Measurements from ENCODE around the gene MRPL46.

DNA sequence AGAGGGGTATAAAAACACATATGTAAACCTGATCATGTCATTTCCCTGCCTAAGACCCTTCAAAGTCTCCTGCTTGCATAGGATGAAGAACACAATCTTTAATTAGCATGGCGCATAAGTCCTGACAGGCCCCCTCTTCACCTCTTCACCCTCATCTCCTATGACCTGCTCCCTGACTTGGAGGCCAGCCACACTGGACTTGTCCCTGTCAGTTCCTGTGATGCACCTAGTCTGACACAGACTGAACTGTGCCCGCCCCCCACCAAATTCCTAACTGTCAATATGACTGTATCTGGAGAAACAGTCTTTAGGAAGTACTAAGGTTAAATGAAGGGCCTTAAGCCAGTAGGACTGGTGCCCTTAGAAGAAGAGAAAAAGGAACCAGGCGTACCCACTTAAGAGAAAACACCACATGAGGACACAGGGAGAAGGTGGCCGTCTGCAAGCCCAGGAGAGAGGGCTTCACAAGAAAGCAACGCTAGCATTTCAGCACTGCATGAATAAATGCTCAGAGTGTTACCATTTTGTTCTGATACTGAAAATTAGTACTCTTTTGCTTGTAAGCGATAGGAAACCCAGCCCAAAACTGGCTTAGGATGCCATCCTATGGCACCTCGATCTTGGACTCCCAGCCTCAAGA, 34.0 kb downstream of the MRPL46 start:
- TF ChIP-seq CTCF (conservative IDR thresholded peaks at IDR 0.05 in 1 of 2, IDR thresholded peaks at IDR 0.05 in 1 of 2; ENCODE audit: extremely low read depth in 1 of 2, insufficient read depth in 1 of 2, low read depth in 1 of 2, low read length in 2 of 2) (no peak), EZH2 (IDR thresholded peaks at IDR 0.05; ENCODE audit: borderline replicate concordance, low read length) (no peak)

Measured in mammary epithelial cell (primary cell).